ENCODE results near the gene AUP1.
A peak's percentile ranks its signal among the peaks of the same experiment; 100 is the strongest.

The AUP1 gene

DNA sequence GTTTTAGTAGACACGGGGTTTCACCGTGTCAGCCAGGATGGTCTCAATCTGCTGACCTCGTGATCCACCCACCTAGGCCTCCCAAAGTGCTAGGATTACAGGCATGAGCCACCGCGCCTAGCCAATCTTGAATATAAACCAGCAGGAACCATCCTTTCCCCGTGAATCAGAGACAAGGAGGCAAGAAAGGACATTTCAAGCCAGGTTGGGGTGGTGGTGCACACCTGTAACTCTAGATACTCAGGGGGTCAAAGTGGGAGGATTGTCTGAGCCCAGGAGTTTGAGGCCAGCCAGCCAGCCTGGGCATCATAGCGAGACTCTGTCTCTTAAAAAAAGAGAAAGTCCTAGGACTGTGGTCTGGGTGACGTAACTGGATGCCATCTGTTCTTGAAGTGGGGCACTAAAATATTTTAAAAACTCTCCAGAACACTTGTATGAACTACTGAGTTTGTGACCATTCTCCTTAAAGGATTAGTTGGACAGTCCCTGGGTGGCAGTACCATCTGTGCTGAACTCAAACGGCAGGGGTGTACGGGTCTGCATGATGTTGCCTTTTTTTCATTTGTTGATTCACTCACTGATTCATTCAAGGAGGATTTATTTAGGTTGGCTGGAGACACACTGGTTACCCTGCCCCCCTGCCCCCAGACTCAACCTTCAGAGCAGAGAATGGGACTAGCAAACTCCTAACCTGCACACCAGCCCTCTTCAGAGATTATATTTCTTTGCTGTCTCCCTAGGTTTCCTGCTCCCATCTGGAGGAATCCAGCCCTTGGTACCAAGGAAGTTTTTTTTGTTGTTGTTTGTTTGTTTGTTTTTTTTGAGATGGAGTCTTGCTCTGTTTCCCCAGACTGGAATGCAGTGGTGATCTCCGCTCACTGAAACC lies 18.2 kb downstream of the AUP1 start:
- no peak for DNase-seq

DNA sequence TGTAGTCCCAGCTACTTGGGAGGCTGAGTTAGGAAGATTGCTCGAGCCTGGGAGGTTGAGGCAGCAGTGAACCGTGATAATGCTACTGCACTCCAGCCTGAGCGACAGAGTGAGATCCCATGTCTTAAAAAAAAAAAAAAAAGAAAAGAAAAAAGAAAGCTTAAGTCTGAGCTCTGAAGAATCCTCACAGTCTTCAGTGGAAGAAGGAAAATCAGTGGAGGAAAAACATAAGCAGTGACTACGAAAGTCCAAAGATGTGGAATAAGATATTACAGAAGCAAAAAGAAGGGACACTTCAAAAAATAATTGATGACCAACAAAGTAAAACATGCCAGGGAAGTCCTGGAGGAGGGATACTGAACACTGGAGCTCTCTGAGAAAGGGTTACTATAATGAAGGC lies 19.2 kb downstream of the AUP1 start:
- no peak for DNase-seq

DNA sequence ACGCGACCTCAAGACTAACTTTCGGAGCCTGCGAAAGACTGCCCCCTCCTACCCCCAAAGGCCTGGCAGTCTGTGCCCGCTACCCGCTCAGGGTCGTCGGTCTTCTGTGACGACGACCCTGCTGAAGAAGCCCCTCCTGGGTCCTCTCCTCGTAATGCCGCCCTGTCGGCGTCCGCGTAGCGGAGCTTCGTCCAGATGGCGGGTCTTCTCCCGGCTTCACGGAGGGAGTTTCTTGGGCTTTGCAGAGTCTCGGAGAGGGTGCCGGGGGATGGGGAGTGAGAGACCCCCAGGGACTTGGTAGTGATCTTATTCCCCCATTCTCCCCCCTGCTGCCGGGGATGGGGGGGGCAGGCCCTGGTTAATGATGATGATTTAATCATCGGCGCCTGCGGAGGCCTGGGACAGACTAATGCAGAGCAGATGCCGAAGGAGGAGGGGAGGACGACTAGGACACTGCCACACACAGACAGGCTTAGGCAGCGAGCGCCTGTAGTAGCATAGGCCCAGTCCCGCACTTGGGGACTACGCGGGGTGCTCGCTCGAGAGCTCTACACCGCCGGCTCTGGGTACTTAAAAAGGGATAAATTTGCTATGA lies 21.5 kb downstream of the AUP1 start:
- no peak for DNase-seq

DNA sequence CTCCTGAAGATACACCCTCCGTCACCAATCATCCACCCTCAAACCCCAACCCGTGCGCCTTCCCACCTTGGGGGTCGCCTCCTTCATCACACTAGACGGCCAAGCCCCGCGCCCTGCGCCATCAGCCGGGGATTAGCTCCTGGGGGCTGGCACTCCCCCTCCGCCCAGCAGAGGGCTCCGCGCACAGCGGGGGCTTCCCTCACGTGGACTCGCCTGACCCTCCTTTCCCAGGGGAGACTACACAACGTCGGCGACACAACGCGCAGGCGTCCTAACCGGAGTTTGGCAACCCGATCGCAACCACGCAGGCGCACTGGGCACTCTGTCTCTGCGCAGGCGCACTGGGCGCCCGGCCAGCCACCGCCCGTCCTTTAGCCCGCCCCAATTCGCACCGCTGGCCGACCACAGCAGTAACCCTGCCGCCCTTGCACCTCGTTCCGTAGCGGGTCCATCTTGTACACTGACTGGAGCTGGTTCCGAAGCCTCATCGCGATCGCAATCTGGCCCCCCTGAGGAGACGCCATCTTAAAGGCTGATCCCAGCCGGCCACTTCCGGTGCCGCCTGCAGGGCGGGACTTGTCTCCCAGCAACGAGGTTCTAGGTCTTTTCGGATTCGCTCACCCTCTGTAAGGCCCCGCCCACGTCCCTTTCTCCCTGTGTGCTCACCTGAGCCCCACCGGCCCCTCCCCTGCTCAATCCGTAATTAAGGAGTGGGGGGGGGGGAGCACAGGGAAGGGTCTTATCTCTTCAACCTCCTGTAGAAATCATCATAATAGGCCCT lies 22.2 kb downstream of the AUP1 start, which contains the start of gene PCGF1:
Gene PCGF1, minus strand, starts transcription at position 551 of the 781 bp plus-strand sequence. Its CDS starts 27 bp downstream, at position 524.
- peak; percentile 97 for DNase-seq

DNA sequence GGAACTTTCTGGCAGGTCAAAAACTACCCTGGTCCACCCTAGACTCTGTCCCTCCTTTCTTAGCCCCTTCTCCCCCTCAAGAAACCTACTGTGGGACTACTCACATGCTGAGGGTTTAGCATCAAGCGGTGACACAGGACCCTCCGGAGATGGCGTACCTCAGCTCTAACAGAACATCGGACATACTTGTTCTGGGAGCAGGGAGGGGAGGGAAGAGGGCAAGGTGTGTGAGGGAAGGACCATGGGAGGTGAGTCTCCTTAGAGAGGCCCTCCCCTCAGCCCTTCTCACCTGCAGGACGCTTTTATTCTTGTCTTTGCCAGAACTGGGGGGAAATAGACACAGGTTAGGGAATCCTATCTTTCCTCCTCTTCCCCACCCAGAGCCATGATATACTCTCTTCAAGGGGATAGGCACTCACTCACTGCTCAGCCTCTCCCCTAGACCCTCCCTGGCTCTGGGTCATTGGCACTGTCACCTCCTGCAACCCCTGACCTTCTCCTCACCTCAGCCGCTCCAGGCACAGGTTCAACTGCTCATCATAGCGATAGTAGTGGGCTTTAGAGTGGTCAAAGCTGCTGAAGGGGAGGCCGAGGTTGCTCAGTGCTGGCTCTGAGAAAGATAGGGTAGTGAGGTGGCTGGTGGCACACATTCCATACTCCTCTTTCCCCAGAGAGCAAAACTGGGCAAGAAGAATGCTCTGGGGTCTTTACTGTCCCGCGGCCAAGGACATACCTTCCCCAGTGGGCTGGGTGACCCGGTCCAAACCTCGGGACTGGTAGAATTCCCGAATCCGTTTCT lies 23.9 kb downstream of the AUP1 start:
- DNase-seq: no peak

DNA sequence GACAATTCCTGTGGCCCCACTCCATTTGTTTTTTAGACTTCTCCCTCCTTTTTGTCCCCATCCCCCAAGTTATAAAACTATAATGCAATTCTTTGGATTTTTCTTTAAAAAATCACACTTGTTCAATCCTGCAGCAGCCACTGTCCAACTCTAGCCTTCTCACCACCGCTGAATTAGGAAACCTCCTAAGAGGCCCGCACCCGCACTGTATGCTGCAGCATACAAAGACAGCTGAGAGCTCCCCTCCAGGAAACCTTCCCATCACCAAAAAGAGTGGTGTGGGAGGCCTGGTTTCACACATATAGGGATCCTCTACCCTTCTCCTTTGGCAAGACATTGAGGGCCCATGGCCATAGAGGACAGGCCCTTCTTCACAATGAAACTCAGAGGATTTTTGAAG lies 24.9 kb downstream of the AUP1 start:
- no peak for DNase-seq

DNA sequence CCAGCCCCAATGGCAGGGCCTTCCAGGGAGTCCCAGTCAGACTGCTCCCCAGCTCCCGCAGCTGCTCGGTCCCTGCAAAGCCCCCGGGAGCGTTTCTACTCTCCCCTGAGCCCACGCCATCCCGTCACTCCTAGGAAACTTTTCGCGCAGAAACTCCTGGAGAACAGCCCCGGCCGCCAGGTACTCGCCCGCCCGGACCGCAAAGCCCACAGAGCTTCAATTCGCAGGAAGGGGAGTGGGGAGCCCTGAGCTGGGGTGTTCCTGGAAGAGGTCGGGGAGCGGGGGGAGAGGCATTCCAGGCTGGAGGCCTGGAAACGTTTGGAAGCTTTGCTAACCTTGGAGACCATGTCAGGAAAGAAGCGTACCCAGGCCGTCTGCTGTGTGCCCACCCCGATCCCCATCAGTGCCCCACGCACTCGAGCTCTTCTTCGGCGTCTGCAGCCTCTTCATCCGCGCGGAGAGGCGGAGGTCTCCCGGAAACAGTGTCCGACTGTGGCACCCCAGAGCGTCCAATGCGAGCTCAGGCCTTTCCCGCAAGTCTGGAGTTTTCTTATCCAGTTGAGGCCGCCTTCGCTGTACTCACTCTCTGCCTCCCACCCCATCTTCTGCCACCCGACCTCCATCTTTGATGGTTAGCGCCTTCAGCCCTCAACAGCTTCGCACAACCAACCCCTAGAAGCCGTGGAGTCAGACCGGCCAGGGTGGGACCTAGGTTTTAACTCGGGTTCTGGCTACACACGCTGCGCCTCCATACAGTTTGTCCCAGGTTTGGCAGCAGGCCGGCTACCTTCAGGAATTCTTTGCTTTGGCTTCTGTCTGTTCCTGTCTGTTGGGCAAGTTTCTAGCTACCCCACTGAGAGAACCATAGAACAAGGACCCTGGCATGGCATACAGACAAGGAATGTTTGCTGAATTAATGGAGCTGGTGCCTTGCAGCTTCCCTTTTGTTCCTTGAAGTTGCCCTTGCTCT lies 25.7 kb downstream of the AUP1 start:
- no peak for DNase-seq

DNA sequence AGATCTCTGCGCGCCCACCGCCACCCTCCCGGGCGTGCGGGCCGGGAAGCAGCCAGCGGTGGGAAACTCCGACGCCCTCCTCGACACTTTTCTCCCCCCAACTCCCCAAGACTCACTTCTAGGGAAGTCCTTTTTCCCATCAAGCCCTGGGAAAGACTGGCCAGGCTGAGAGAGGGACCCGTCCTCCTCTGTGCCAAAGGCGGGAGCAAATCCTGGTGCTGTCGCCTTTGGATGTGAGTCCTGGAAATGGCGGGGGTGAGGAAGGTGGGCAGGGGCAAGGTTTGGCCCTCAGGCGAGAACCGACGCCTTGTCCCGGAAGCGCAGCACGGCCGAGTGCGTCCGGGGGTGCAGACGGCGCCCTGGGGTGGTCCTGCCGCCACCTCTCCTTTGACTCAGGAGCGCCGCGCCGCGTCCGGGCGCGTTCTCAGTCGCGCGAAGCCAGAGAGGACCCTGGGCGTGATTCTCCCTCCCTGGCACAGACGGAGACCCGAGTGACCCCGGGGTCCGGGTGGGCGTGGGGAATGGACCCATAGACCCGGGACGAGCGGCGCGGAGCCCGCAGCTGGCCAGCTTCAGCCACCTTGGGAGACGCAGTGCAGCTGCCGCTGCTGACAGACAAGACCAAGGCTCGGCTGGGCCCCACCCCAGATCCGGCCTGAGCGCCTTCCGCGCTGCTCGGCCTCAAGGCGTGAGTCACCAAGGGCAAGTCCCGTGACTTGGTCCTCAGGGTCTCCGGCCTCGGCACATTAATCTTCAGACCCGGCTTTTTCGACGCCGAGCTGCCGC lies 26.6 kb downstream of the AUP1 start:
- no peak for DNase-seq

DNA sequence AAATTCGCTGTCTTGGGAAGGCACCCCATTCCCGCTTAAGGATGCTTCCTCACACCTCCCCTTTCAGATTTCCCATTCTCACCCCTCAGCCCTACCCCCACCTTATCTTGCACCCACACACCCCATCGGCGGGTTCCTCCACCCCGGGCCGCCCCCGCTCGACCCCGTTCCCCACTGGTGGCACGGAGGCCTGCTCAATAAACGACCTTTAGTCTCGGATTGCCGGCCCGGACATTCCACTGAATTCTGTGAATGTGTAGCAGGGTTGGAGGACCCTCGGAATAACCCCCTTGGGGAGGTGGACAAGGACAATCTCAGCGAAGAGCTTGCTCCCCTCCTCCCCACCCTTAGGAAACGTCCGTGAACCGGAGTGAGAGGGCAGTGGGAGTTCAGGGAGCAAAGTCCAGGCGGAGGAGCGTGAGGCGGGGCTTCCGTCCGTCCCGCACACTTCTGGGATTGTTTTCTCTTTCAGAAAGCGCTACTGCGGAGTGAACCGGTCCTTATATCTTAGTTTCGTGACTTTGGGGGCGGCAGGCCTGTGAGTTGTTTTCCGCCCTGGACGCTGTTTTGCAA lies 27.3 kb downstream of the AUP1 start:
- DNase-seq: no peak

DNA sequence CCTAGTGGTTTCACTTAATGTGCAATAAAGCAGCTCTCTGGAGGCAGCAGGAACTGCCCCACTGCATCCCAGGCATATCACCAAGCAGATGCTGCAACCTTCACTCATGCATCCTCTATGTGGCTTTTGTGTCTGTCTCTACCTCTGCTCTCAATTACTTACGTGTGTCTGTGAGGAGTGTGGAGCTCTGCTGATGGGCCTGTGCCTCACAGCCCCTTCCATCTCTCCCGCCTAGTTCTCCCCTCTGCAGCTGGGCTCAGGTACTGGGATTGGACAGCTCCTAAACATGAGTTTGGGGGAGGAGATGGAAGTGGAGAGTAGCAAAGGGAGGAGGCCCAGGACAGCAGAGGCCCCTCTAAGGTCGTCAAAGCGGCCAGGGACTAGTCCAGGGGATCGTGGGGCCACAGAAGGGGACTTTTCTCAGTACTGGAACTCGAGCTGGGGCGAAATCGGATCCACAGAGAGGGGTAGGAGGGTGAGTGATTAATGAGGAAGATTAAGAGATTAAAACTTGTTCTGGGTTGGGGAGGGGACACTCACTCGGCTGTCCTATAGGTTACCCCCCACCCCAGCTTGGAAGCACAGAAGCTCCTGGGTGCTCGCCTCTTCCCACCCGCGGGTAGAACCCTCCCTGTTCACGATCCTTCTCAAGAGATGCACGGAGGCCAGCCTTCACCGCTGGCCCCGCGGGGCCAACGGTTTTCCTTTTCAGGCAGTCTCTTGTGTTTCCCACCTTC lies 28.0 kb downstream of the AUP1 start:
- DNase-seq: no peak

DNA sequence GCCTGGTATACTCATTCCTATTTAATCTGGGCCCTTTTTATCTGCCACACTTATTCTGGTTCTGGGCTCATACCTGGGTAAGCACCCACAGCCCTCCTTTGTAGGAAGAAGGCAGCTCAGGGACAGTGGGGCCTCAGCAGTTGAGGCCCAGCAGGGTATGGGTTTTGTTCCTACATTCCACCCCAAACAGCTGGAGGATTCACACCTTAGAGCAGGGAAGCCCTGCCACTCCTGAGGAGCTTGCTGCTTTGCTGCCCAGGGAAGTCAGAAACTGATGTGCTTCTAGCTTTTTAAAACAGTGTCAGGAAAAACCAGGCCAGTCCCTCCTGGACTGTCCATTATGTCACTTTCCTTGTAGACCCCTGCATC lies 28.9 kb downstream of the AUP1 start:
- DNase-seq: no peak

DNA sequence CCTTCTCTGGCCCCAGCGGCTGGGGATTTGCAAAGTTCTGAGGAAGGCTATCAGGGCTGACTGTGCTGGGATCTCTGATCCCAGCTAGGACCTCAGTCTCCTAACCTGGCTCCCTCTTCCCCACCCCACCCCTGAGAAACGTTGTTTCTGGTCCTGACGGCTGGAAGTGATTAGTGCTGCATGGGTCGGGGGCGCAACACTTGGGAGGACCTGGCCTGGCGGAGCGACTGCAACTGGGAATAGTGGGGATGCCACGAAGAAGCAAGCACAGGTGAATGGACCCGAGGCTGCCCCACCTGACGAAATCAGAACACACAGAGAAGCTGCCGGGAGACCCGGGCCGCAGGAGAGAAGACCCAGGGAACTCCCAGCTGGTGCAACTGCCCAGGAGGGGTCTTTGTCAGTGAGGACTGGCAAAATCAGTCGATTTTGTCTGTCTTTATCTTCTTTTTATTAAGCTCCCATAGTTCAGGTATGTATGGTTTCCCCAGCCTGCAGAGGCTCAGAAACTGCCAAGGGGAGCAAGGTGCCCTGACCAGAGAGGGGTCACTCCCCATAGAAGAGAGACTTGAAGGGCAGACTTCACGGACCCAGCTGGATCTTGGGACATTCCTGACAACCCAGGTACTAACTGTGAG lies 29.4 kb downstream of the AUP1 start:
- no peak for DNase-seq

DNA sequence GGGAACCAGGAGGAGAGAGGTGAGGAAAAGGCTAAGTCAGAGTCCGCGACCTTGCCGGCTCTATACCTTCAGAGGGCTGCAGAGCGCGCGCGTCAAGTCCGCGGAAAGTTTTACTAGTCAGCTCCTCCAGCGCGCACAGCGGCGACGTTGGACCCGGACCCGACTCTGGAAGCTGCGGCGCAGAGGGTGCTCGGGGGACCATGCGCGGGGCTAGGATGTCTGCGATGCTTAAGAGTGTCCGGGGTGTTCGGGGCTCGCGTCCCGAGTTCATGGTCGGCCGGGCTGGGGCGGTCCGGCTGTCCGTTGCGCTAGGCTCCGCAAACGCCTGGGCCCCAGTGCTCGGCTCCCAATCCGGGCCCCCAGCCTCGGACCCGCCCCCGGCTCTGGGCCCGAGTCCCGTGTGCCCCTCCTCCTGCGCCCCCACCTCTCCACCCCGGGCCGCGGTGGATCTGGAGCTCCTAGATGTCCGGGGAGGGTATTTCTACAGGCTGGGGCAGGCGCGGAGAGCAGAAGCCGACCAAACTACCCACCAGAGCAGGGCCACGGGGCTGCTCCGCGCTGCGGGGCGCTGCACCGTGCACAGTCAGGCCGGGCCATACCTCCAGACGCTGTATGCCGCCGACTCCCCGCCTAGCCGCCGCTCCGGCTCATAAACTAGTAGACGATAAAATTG lies 30.1 kb downstream of the AUP1 start, which contains the start of gene LBX2:
Gene LBX2, minus strand, starts transcription at position 337 of the 673 bp plus-strand sequence. Its CDS starts 66 bp downstream, at position 271.
- no peak for DNase-seq

DNA sequence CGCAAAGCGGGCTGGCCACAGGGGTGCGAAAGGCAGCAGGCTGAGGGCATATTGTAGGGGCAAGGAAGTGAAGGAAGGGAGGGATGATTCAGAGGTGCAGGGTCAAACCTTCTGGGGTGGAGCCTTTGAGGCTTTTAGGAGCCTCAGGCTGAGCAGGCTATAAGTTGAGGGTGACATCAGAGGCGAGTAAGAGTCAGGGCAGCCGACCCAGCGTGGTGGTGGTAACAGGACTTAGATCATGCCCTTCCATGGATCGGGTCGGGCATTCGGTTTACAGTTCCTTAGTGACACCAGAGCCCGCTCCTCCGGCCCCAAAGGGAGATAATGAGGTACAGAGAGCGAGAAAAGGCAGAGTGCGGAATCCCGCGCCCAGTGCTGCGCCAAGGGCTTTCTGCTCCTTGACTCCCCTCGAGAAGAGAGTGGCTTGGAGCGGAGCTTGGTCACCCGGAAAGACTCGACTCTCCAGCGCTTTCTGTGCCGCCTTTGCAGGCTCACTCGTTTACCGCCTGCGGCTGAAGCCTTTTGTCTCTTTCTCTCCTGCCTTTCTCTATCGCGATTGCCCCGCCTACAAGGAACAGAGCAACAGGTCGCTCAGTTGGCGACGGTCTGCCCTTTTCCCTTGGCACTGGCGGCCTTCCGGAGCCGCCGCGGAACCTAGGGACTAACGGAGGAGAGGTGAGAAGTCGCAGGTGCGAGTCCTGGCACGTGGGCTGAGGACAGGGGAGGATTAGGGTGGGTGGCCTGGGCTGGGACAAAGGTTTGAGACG lies 30.8 kb downstream of the AUP1 start:
- no peak for DNase-seq

DNA sequence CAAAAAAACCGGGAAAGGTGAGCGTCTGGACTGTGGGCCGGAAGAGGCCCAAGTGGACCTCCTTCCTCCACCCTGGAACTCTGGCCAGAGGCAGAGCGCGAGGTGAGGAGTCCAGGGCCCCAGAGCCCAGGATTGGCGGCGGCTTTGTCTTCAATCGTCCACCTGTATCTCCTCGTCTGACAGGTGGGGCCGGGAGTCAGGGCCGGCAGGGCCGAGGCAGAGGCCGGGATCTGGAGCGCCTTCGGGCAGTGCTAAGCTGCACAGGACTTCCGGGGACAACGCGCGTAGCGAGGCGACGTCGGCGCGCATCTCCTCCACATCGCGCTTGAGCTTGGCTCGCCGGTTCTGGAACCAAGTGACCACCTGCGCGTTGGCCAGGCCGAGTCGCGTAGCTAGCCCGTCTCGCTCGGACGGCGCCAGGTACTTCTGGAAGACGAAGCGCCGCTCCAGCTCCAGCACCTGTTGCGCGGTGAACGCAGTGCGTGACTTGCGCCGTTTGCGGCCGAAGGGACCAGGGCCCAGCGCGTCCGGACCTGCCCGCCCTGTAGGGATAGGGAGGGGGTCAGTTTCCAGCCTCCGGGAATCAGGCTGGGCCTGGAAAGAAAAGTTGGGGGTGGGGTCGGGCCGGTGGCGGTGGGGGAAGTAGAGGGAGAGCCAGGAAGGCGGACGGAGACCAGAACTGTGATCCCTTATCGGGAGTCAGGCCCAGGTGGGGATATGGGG lies 31.6 kb downstream of the AUP1 start:
- no peak for DNase-seq

DNA sequence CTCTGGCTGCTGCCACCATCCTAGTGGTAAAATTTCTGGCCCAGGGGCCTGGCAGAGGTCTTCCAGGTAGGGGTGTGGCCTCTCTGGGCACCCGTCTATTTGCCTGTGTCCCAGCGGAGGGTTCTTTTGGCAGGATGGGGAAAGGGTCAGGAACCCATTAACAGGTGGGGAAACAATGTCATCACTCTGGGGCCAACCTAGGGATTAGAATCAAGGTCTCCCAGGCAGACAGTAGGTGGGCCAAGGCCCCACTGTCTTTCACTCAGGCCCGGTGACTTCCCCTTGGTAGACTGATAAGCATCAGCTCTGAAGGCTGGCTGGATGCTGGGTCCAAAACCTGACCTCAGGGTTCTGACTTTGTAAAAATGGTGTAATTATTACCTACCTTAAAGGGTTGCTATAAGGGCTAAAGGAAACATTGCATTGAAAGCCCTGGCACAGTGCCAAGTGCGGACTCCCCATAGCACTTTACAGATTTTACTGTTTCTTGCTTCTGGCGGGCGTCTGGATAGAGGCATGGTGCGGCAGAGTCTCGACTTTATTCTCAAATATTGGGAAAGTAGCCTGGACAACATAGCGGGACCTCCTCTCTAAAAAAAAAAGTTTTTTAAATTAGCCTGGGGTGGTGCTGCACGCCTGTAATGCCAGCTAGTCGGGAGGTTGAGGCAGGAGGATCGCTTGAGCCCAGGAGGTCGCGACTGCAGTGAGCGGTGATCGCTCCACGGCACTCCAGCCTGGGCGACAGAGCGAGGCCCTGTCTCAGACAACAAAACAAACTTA lies 32.3 kb downstream of the AUP1 start:
- DNase-seq: no peak

Measured in NK-92 treated with Interleukin-12 subunit alpha and Interleukin-12 subunit beta, amount 100 ng/mL, for 24 hours (cell line).